Lung (tissue), 12 donors: Measurements from ENCODE around the gene NTNG2. TPM values are rescaled to one million over a fixed set of nuclear protein-coding genes. Genes with fewer than 3 reads are reported as not detected.

Experiments used
- ATAC-seq: fragments of 200-7000 bp; cut with Tn5 transposase; one replicate; pipeline ENCODE4 v1.9.1; 2020; ENCODE audit warnings: moderate number of reproducible peaks; ENCODE audit not compliant: insufficient read depth, low FRiP score
- DNase-seq, 3 donors: peaks; one replicate each; pipeline ENCODE4 v3.0.0-alpha.2; 2013 to 2017
- H3K27ac ChIP-seq, 2 donors: one replicate each; pipeline ENCODE4 v1.5.1; 2013; ENCODE audit warnings: mild to moderate bottlenecking in 2 of 2, moderate library complexity in 2 of 2, control low read depth in 1 of 2, inconsistent platforms in 1 of 2, low read depth in 1 of 2, low read length in 1 of 2
- H3K27me3 ChIP-seq, 3 donors: one replicate each; pipeline ENCODE4 v1.5.1; 2013; ENCODE audit warnings: low read length in 2 of 3; ENCODE audit not compliant: control insufficient read depth in 3 of 3, insufficient read depth in 3 of 3
- H3K36me3 ChIP-seq, 4 donors: one replicate each; pipeline ENCODE4 v1.5.1; 2013; ENCODE audit warnings: low read length in 4 of 4, mild to moderate bottlenecking in 1 of 4, moderate library complexity in 1 of 4; ENCODE audit not compliant: control insufficient read depth in 4 of 4, insufficient read depth in 4 of 4
- H3K4me1 ChIP-seq, 5 donors: one replicate each; pipeline ENCODE4 v1.5.1; 2013; ENCODE audit warnings: low read length in 5 of 5, mild to moderate bottlenecking in 2 of 5, moderate library complexity in 1 of 5; ENCODE audit not compliant: control insufficient read depth in 5 of 5, insufficient read depth in 5 of 5
- H3K4me3 ChIP-seq: one replicate; pipeline ENCODE4 v1.5.1; 2013; ENCODE audit warnings: mild to moderate bottlenecking, control low read depth, moderate library complexity
- H3K9ac ChIP-seq, 2 donors: one replicate each; pipeline ENCODE4 v1.5.1; 2013; ENCODE audit warnings: low read length in 2 of 2, control low read depth in 1 of 2; ENCODE audit not compliant: insufficient read depth in 1 of 2
- H3K9me3 ChIP-seq, 4 donors: one replicate each; pipeline ENCODE4 v1.5.1; 2013; ENCODE audit warnings: low read length in 3 of 4, mild to moderate bottlenecking in 1 of 4, moderate library complexity in 1 of 4; ENCODE audit not compliant: control insufficient read depth in 4 of 4, insufficient read depth in 3 of 4
- WGBS, 2 donors: extraction: QIAGEN DNeasy Blood & Tissue Kit; methylation state at CpG; one replicate each; pipeline ENCODE4 v1.1.7; 2013; 5-methylcytosine and 5-hydroxymethylcytosine counted together
- polyA plus RNA-seq, 2 donors: library from polyadenylated mRNA; stranded (reverse); fragments of 200-250 nt; gene quantifications; one replicate each; pipeline ENCODE4 v1.2.1, GENCODE V29; 2013
- total RNA-seq, 2 donors: library from RNA; depleted of rRNA in 1 of 2; stranded (reverse); fragments of >200 nt in 1 of 2; gene quantifications; one replicate each; pipeline ENCODE4 v1.2.1, GENCODE V29; 2014 to 2021
- TF ChIP-seq, protein P1 (sequence below): IDR thresholded peaks from 2 replicates; pipeline ENCODE4 v1.5.1; 2012; ENCODE audit warnings: mild to moderate bottlenecking; ENCODE audit errors: control extremely low read depth, extremely low read depth
- donor health status: control.
- donor health status: control.
- donor health status: Bipolar disorder and iron deficiency.
- donor health status: healthy.
- donor health status: DM: yes; HTN: yes; CAD: no.

NTNG2 gene
- total and polyA plus RNA-seq, 4 donors: 2.2 to 4.4 (median 2.5) TPM

DNA sequence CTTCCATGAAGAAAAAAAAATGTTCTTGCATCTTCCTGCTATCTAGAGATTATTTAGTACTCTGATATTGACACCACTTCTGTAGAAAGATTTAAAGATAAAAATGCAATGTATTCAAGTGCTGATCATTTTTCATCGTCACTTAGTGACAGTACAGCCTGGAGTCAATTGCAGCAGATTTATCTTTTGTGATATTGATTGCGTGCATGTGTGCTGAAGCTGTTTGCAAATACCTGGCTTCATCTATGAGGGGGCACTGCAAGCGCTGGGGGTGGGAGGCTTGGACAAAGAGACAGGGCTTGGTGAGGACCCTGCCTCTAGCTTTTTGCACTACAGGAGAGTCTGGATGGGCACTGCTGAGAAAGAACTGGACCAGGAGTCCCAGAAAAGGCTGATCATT is 44.2 kb upstream of the NTNG2 start:
- no peaks in the 10 kb centered on the region for H3K36me3 ChIP-seq
- H3K27me3 ChIP-seq: peaks cover 0 to 7% (median 2%) of the 10 kb centered on the region in 3 donors
- DNase-seq: no peak
- TF ChIP-seq, protein P1, sequence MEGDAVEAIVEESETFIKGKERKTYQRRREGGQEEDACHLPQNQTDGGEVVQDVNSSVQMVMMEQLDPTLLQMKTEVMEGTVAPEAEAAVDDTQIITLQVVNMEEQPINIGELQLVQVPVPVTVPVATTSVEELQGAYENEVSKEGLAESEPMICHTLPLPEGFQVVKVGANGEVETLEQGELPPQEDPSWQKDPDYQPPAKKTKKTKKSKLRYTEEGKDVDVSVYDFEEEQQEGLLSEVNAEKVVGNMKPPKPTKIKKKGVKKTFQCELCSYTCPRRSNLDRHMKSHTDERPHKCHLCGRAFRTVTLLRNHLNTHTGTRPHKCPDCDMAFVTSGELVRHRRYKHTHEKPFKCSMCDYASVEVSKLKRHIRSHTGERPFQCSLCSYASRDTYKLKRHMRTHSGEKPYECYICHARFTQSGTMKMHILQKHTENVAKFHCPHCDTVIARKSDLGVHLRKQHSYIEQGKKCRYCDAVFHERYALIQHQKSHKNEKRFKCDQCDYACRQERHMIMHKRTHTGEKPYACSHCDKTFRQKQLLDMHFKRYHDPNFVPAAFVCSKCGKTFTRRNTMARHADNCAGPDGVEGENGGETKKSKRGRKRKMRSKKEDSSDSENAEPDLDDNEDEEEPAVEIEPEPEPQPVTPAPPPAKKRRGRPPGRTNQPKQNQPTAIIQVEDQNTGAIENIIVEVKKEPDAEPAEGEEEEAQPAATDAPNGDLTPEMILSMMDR: no peak
- 76 to 80% methylated on average over 3 of the region's 3 CpGs for WGBS, 2 donors
- no peak for ATAC-seq
- no peaks in the 10 kb centered on the region for H3K9me3 ChIP-seq
- no peak overlapping the region for H3K9ac ChIP-seq
- no peaks in the 10 kb centered on the region for H3K4me1 ChIP-seq
- no peak overlapping the region for H3K4me3 ChIP-seq
- H3K27ac ChIP-seq: no peak overlapping the region

- ATAC-seq (no peak), DNase-seq (no peak)
- H3K4me3 ChIP-seq: no peak overlapping the region
- WGBS, 2 donors: 98 to 99% methylated on average over 2 of the region's 2 CpGs
- H3K4me1 ChIP-seq: peaks cover 0 to 7% (median 5%) of the 10 kb centered on the region in 5 donors
- peaks cover 0 to 3% (median 0%) of the 10 kb centered on the region in 4 donors for H3K9me3 ChIP-seq
- no peak overlapping the region for H3K27ac ChIP-seq
- TF ChIP-seq, protein P1: no peak
- H3K27me3 ChIP-seq: peaks cover 0 to 24% (median 21%) of the 10 kb centered on the region in 3 donors
- no peaks in the 10 kb centered on the region for H3K36me3 ChIP-seq
- no peak overlapping the region for H3K9ac ChIP-seq
These were observed 40.8 kb upstream of the NTNG2 start for GRCh38 chr9:132121021-132121420.

DNA sequence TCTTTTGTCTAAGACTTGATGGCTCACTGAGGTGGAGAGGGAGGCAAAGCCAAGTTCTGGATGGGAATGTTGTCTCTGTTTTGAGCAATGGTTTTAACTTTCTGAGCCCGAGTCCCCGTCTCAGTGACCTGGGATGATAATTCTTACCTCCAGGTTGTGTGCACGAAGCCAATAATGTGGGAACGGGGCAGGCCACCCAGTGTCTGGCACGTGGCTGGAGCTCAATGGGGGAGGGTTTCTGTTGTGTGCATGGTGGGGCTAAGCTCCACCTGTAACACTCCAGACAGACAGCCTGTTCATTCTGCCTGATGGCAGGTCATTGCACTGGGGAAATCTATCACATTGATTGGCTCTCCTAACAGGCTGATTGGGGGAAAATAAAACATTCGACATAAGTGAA is 37.1 kb upstream of the NTNG2 start:
- ATAC-seq: no peak
- Histone ChIP-seq H3K4me1 (peaks cover 0 to 10% (median 5%) of the 10 kb centered on the region in 5 donors), H3K4me3 (no peak overlapping the region), H3K27ac (no peak overlapping the region), H3K9me3 (peaks cover 0 to 3% (median 0%) of the 10 kb centered on the region in 4 donors), H3K9ac (no peak overlapping the region), H3K36me3 (no peaks in the 10 kb centered on the region), H3K27me3 (peaks cover 0 to 35% (median 31%) of the 10 kb centered on the region in 3 donors)
- TF ChIP-seq, protein P1: no peak
- DNase-seq: no peak
- WGBS, 2 donors: 50 to 52% methylated on average over 6 of the region's 6 CpGs

DNA sequence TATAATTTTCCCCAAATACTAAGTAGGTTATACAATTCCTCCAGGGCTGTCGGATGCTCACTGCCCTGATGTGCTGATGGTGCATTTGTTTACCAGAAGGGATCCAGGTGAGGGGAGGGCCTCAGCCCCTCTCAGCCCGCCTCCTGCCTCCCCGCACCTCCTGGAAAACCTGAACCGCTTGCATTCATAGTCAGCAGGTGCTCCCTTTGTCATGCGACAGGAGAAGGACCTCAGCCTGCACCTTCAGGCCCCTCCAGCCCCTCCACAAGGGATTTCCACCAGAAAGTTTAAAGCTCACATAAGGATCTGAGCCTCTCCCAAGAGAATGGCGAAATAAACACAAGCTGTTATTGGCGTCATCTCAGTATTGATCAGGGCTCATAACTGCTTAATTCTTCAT is 36.5 kb upstream of the NTNG2 start:
- TF ChIP-seq, protein P1: no peak
- ATAC-seq: no peak
- 29 to 45% methylated on average over 7 of the region's 7 CpGs for WGBS, 2 donors

More for the DNA sequence above, 36.5 kb upstream of the NTNG2 start:
- Histone ChIP-seq H3K4me3 (no peak overlapping the region), H3K4me1 (peaks cover 0 to 10% (median 5%) of the 10 kb centered on the region in 5 donors), H3K36me3 (no peaks in the 10 kb centered on the region), H3K9ac (no peak overlapping the region), H3K9me3 (peaks cover 0 to 3% (median 0%) of the 10 kb centered on the region in 4 donors), H3K27me3 (peaks cover 0 to 32% (median 31%) of the 10 kb centered on the region in 3 donors), H3K27ac (no peak overlapping the region)
- no peak for DNase-seq
